ENCODE results near the gene ACVR1. TPM values are rescaled to one million over a fixed set of nuclear protein-coding genes. Genes with fewer than 3 reads are reported as not detected.

The ACVR1 gene
- total and polyA plus RNA-seq, 9 of the 15 experiments (the other 6 are each of a cell fraction or from before 2014, with no cell fraction given): 3.8 to 14.3 (median 6.9) TPM

DNA sequence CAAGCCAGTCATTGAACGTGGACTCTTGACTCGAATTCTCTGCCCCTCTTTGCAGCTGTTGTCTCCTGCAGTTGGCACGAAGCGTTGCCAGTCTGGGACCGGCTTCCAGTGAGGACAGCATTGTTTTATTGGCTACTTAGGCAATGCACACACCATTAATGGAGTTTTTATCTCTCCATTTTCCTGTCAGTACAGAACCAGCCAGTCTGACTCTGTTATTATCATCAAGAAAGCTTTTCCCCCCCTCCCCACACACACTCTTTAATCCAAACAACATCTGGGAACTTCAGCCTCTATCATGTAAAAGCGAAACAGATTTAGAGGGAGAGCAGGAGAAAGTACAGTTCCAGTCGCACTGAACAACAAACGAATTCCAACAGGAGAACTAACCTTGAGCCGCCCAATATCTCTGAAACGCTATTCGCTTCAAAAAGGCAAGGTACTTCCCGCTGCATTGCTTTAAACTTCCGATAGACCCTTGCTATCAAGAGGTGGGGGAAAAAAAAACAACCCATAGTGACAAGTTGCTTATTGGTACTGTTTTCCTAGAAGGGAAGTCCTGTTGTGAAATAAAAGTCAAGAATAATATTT, 38.2 kb downstream of the ACVR1 start (continued):
- TF ChIP-seq STAT6 (CRISPR knock-in tag; IDR thresholded peaks at IDR 0.05) (no peak; the same call in 1 of the 2 replicates), NCOR1 (IDR thresholded peaks at IDR 0.05) (no peak), EWSR1 (IDR thresholded peaks at IDR 0.05; ENCODE audit: borderline replicate concordance, low read depth, partially characterized antibody) (no peak), ARNT (IDR thresholded peaks at IDR 0.05) (no peak), NCOA4 (IDR thresholded peaks at IDR 0.05; ENCODE audit: partially characterized antibody) (no peak), WHSC1 (IDR thresholded peaks at IDR 0.05; ENCODE audit: low read length) (peak; percentile 72), CBFA2T2 (conservative IDR thresholded peaks at IDR 0.05) (no peak; the same call in 1 of the 2 replicates), MBD2 (IDR thresholded peaks at IDR 0.05; ENCODE audit: borderline replicate concordance, low read depth) (no peak), ZNF282 (CRISPR knock-in tag; IDR thresholded peaks at IDR 0.05) (no peak), SREBF1 (IDR thresholded peaks at IDR 0.05; ENCODE audit: borderline replicate concordance, low read depth, low read length) (no peak), ARID4B (CRISPR knock-in tag; IDR thresholded peaks at IDR 0.05) (no peak), CTBP1 (IDR thresholded peaks at IDR 0.05; ENCODE audit: borderline replicate concordance) (no peak), MLLT1 (IDR thresholded peaks at IDR 0.05) (no peak), FOXJ2 (tag; IDR thresholded peaks at IDR 0.05) (no peak), ZFP1 (CRISPR knock-in tag; IDR thresholded peaks at IDR 0.05) (no peak), HDAC3 (IDR thresholded peaks at IDR 0.05; ENCODE audit: borderline replicate concordance, partially characterized antibody) (no peak), ZSCAN32 (CRISPR knock-in tag; IDR thresholded peaks at IDR 0.05) (no peak), ZBTB1 (CRISPR knock-in tag; IDR thresholded peaks at IDR 0.05; ENCODE audit: borderline replicate concordance, low read depth) (no peak), ARID1B (IDR thresholded peaks at IDR 0.05) (no peak), KDM1A (IDR thresholded peaks at IDR 0.05) (no peak)

All from K562 (cell line).